Measurements from ENCODE around the gene CDCP1.
A peak's percentile ranks its signal among the peaks of the same experiment; 100 is the strongest.
"Not testable (repeated sequence)": the region's sequence is repeated elsewhere in the genome, so short reads cannot be mapped to it uniquely, and the experiment has no call there.

CDCP1 gene

GRCh38 chr3:45054196-45054857 lies 91.9 kb downstream of the CDCP1 start:
- FAIRE-seq: no peak

GRCh38 chr3:45053805-45054195 lies 92.4 kb downstream of the CDCP1 start:
- not testable (repeated sequence) for FAIRE-seq

- FAIRE-seq: no peak
Measured at GRCh38 chr3:45051685-45052084, 94.5 kb downstream of the CDCP1 start.

GRCh38 chr3:45049807-45050206 lies 96.4 kb downstream of the CDCP1 start:
- no peak for FAIRE-seq

- no peak for FAIRE-seq
Measured at GRCh38 chr3:45048244-45048643, 97.9 kb downstream of the CDCP1 start.

- FAIRE-seq: no peak
Measured at GRCh38 chr3:45043728-45044299, 102.4 kb downstream of the CDCP1 start.

GRCh38 chr3:45042162-45042561 lies 104.0 kb downstream of the CDCP1 start:
- no peak for FAIRE-seq

- no peak for FAIRE-seq
Measured at GRCh38 chr3:45041666-45042065, 104.5 kb downstream of the CDCP1 start.

GRCh38 chr3:45037720-45038455 lies 108.3 kb downstream of the CDCP1 start:
- peak; percentile 73 for FAIRE-seq

- no peak for FAIRE-seq
Measured at GRCh38 chr3:45035441-45036301, 110.5 kb downstream of the CDCP1 start.

- no peak for FAIRE-seq
Measured at GRCh38 chr3:45034612-45035252, 111.4 kb downstream of the CDCP1 start.

GRCh38 chr3:45033791-45034190 lies 112.4 kb downstream of the CDCP1 start:
- no peak for FAIRE-seq
